Activated CD4-positive, alpha-beta T cell treated with anti-CD3 and anti-CD28 coated beads, Interleukin-2, Interleukin-4, amounts not matched to agents 100 ng/mL and 50 ng/mL, durations not matched to agents 16 hours and 8 hours (primary cell): ENCODE results near the gene ZCCHC3.
"Not testable (repeated sequence)": the region's sequence is repeated elsewhere in the genome, so short reads cannot be mapped to it uniquely, and the experiment has no call there.

Source experiments
- DNase-seq: peaks from one replicate; pipeline ENCODE4 v3.0.0-alpha.2; 2020; ENCODE audit warnings: low spot score

Gene ZCCHC3, protein sequence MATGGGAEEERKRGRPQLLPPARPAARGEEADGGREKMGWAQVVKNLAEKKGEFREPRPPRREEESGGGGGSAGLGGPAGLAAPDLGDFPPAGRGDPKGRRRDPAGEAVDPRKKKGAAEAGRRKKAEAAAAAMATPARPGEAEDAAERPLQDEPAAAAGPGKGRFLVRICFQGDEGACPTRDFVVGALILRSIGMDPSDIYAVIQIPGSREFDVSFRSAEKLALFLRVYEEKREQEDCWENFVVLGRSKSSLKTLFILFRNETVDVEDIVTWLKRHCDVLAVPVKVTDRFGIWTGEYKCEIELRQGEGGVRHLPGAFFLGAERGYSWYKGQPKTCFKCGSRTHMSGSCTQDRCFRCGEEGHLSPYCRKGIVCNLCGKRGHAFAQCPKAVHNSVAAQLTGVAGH

DNA sequence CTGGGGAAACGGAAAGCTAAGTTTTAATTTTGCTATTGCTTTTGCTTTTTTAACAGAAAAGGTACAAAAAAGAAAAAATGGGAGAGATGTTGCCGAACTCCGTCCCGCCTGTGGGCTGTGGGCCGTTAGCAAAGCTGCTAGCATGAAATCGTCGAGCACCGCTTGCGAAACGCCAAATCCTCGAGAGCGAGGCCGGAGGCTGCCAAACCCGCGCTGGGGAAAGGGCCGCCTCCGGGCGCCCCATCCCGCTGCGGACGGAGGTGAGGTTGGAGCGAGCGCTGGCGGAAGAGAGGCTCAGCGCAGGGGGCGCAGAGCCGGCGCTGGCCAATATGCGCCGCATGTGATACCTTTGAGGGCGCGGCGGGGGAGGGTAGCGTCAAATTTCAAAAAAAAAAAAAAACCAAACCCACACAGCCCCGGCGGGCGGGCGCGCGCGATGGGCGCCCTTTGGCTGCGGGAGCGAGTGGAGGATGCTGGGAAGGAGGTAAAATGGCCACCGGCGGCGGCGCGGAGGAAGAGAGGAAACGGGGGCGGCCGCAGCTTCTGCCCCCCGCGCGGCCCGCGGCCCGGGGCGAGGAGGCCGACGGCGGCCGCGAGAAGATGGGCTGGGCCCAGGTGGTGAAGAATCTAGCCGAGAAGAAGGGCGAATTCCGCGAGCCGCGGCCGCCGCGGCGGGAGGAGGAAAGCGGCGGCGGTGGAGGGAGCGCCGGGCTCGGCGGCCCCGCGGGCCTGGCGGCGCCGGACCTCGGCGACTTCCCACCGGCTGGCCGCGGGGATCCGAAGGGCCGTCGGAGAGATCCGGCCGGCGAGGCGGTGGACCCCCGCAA is at the start of gene ZCCHC3:
TSS of gene ZCCHC3 (plus strand) at position 473 of the 827 bp plus-strand sequence. CDS start at position 490, 17 bp downstream.
- DNase-seq, result peak; percentile 83

DNA sequence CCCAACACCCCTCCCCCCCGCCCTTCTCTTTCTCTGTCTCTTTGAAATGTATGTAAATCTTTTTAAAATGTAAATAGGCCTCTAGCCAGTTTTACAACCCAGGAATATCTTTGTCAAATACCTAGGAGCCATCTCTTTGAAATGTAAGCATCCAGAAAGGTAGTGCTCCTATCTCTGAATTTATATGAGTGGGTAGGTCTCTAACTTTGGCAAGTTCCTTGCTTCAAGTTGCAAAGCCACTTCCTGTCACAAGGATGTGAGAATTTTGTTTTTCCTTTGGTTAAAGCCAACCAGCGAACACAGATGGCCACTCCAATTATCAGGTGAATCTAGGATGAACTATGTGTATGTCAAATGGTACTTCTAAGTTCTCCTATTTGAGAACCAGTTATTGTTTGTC is 46.0 kb upstream of the ZCCHC3 start:
- DNase-seq, result no peak

DNA sequence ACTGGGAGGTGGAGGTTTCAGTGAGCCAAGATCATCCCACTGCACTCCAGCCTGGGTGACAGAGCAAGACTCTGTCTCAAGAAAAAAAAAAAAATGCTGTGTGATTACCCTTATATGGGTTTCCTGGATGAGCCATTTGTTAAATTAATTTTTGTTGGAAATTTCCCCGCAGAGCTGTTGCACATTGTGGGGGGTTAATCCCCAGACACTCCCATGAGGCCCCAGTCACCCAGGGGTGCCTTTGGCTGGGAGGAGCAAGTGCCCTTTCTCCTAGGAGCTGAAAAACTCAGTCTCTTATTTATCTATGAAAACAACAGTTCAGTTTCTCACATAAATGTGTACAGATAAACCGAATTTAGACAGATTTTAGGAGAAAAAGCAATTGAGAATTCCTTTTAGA is 44.6 kb upstream of the ZCCHC3 start:
- DNase-seq, result no peak

DNA sequence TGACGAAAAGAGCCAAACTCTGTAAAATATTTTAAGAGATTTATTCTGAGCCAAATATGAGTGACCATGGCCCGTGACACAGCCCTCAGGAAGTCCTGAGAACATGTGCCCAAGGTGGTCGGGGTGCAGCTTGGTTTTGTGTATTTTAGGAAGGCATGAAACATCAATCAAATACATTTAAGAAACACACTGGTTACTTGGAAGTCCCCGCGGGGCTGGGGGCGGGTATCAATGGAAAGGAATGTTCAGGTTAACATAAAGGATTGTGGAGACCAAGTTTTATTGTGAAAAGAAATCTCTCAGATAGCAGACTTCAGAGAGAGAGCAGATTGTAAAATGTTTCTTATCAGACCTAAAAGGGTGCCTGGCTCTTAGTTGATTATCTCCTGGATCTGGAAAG is 43.9 kb upstream of the ZCCHC3 start:
- not testable (repeated sequence) for DNase-seq

DNA sequence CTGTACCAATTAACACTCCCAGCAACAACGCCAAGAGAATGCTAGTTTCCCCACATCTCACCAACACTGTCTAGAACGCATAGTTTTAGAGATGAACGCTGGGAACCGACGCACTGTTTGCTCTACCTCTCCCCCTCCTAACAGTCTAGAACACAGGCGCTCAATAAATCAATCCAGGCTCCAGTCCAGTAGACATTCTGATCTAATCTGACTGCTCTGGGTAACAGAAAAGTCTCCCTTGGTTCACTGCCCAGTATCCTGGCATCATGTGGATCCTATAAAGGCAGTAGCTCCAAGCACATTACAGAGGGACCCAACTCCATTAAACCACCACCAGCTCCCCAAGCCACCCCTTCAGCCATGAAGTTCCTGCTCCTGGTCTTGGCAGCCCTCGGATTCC is 40.0 kb upstream of the ZCCHC3 start, which contains the start of gene DEFB132:
TSS of gene DEFB132 (plus strand) at position 306 of the 400 bp plus-strand sequence. CDS start at position 361, 55 bp downstream.
- no peak for DNase-seq

DNA sequence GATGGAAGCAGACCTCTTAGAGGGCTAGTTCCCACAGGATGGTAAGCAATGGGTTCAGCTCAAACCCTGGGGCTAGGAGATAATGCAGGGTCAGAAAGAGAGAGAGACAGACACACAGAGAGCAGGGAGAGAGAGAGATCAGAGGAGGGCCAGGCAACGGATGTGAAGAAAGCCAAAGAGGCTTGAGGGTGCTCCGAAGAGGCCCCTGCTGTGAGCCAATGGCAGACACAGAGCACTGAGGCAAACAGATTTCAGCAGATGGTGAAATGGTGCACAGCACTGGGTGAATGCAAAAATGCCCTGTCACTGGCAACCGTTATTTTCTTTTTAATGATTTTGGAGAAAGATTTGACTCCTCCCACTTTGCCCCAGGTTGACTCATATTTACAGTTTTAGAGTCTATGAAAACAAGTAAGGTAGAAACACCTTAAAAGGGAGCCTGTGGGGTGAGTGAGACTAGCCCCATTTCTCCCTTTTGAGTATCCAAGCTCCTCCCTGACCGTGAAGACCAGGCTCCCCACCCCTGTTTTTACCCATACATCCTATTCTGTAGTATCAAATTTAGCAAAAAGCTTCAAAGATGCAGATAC is 39.0 kb upstream of the ZCCHC3 start:
- peak; percentile 52 for DNase-seq

DNA sequence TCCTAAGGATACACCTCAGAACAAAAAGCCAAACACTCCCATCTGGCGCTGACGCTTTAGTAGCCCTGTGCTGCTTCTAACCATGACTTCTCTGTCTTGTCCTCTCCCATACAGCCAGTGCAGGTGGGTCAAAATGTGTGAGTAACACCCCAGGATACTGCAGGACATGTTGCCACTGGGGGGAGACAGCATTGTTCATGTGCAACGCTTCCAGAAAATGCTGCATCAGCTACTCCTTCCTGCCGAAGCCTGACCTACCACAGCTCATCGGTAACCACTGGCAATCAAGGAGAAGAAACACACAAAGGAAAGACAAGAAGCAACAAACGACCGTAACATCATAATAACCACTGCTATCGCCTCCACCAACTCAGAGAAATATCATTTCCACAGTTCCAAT is 38.4 kb upstream of the ZCCHC3 start:
- no peak for DNase-seq

DNA sequence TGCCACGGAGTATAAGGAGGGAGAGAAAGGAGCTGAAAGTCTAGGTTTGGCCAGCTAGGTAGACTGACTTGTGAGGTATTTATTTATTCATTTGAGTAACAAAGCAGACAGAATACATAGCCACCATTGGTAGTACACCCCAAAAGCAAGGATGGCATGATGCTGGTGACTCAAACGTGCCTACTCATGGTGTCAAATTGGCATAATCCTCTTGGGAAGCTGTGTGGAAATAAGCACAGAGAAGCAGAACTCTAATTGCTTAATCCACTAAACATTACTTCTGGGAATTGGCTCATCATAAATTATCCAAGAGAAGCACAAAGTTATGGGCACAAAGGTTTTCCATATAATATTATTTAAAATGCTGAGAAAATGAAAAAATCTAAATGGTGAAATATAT is 37.4 kb upstream of the ZCCHC3 start:
- DNase-seq, result no peak

DNA sequence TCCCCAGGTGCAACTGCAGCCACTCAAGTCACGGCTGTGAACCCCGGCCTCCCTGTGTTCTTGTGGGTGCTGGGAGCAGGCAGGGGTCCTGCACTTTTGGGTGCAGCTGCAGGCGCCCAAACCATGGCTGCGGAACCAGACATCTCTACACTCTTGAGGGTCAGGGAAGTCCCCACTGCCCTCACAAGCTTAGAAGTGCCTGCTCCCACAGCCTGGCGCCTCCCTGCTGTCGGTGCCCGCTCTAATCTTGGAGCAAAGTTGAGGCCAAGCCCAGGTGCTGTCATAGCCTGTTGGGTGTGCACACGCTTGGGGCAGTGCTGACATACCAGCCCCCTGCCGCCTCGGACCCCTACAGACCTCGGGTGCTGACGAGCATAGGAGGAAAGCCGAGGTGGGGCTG is 33.7 kb upstream of the ZCCHC3 start:
- DNase-seq, result no peak

DNA sequence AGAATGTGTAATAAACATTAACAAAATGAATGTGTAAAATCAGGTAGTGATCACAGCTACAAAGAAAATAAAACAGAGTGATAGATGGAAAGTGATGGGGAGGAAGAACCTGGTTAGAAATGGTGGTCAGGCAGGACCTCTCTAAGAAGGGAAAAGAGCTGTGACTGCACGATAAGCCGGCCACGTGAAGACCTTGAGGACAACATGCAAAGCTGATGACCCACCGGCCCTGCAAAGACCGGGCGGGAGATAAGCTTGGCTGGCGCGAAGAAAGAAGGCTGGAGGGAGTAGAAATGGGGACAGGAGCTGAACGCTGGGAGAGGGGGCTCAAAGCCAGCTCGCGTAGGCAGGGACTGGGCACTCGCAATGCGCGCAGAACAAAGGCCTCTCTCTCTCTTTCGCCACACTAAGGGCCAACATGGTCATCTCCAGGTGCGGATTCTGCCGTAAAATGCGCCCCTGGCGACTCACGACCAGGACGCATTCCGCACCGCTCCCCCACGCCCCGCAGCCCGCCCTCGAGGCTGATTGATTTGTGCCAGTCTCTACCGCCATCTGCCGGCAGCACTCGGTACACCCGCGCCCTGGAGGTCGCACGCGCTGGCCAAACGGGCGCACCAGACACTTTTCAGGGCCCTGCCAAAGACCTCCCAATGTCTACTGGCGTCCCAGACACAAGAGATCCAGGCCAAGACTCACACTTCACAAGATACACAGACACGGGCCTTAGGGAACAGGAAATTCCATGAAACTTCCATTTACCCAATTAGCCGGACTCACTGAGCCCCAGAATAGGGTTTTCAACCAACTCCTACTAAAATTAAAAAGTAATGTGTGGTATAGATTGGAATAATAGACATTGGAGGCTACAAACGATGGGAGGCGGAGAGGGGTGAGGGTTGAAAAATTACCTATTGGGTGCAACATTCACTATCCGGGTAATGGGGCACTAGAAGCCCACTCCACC is 30.5 kb upstream of the ZCCHC3 start:
- peak; percentile 92 for DNase-seq

DNA sequence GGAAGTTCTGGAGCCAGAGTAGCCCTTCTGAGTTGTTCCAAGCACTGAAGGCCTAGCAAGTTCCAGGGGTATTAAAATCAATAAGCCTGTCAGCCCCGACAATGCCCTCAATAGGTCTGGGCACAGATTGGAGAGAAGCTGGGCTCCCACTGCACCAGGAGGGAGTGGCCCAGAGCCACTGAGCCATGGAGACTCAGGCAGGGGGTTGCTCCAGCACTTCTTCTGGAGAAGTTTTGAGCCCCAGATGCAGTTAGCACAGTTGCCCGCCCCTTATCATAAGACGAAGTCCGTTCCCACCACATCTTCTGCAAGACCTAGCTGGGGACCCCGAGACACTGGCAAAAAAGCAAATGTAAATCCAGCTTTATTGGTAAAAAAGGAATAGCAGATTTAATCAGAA is 26.9 kb upstream of the ZCCHC3 start:
- no peak for DNase-seq

DNA sequence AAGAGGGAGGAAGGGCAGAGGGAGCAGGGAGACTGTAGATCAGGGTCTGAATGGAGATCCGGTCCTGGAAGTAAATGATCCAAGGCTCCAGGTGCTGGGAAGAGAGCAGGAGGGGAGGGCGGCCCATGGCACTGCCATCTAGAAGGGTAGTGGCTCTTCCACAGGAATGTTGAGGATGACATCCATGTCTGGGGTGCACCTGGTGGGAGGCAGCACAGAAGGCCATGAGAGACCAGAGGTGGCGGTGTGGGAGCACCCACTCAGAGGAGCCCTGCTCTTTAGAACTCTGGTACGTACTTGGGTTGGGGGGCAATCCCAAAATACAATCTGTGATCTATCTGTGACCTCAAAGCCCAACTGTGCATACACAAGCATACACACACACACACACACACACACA is 26.3 kb upstream of the ZCCHC3 start:
- no peak for DNase-seq

DNA sequence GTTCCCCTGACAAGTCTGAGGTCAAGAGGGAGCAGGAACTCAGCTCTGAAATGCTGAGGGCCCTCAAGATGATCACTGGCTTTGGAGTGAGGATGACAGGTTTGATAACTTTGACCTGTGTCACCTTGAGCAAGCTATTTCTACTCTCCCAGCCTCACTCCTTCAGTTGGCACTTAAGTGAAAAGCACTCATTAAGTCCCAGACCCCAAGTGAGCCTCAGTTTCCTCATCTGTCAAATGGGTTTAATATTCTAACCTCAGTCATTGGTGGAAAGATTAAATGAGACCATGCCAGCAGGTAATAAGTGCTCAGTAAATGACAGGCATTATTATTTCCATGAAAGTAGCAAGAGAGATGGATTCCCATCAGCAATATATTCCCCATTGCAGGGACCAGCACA is 25.8 kb upstream of the ZCCHC3 start:
- DNase-seq, result no peak

DNA sequence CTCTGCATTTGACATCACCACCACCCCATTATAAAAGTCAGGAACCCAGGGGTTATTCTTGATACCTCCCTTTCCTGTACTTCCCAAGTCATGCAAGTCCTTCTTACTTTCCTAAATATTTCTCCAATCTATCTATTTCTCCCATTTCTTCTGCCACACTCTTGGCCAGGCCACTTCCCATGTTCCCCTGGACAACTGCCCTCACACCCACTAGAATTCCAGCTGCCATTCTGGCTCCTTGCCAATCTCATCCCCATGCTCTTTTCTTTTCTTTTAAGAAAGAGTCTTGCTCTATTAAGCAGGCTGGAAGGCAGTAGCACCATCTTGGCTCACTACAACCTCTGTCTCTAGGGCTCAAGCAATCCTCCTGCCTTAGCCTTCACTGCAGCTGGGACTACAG is 24.7 kb upstream of the ZCCHC3 start:
- DNase-seq, result no peak

DNA sequence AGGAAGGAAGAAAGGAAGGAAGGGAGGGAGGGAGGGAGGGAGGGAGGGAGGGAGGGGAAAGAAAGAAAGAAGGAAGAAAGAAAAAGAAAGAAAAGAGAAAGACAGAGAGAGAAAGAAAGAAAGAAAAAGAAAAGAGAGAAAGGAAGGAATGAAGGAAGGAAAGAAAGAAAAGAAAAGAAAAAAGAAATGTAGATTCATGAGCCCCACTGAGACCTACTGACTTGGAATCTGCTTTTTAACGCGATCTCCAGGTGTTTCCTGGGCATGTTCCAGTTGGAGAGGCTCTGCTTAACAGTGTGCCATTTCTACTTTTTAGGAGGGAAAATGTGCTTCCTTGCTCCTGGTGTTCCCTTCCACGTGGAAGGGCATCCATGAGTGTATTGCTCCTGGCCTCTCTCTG is 23.5 kb upstream of the ZCCHC3 start:
- DNase-seq, result no peak

DNA sequence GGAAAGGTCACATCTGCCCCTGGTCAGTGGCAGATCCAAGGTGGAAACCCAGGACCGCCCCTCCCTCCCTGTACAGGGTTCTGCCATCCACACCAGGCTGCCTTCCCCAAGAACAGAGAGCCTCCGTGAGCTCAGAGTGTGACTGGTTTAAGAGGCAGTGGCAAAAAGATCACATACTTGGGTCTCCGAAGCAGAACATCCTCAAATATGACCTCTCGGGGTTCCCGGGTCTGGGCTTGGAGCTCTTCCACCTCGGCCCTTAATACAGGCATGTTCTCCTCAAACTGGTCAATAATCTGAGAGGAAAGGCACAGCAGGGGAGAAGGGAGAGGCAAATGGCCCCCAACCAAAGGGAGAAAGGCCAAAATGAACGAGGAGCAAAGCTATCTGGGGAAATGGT is 21.6 kb upstream of the ZCCHC3 start:
- DNase-seq, result no peak

DNA sequence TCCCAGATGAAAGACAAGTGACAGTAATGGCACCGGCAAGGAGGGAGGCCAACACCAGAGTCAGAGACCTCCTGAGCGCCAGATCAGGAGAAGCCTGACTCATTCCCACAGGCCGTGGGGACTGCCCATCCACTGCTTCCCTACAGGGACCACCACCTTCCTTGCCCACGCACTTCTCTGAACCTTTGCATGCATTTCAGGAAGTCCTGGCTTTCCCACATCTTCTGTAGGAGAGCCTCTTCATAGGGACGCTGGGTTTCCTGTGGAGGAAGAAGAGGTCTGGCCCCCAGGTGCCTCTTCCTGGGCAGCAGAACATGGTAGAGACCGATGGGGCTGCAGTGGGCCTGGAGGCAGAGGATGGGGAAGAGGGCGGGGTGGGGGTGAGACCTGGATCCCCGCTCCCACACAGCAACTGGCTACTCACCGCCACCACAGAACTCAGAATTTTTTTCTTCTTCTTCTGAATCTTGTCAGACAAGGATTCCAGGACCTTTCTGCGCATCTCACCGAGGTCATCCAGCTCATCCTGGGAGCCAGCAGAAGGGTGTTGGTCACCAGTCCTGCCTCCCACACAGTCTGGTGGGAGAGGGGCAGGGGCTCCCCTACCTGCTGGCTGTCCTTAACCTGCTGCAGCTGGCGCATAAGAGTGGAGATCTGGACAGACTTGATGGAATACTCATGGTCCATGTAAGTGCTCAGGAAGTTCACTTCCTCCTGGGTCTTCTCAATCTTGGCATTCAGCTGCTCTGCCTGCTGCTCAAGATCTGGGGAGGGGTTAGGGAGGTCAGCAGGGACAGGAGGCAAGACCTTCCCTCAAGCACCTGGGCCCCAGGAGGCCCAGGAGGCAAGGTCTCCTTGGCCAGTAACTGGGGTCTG is 20.5 kb upstream of the ZCCHC3 start:
- DNase-seq, result no peak

DNA sequence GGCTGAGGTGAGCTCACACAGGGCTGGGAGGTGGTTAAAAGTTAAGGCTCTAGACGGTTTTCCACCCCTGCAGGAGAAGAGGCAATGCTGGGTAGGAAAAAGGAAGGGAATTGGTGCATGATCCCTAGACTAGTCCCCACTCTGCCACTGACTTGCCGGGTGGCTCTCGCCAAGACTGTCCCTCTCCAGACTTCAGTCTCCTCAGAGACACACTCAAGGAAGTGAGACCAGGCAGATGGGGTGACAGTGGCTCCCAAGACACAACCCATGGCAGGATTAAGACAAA is 19.9 kb upstream of the ZCCHC3 start:
- no peak for DNase-seq

DNA sequence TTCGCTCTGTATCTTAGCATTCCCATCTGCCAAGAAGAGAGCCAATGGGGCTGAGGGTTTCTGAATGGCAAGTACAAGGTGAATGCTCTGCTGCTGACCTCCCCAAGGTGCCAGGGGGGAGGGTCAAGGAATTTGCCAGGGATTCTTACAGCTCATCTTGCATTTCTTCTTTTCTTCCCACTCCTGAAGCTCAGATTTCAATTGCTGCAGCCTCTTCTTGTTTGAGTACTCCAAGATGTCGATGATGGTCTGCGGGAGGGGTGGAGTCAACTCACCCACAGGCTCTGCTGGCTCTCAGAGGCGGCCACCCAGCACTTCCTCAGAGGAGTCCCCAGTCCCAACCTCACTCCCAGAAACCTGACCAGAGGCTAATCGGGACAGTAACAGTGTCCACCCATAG is 19.2 kb upstream of the ZCCHC3 start:
- no peak for DNase-seq

DNA sequence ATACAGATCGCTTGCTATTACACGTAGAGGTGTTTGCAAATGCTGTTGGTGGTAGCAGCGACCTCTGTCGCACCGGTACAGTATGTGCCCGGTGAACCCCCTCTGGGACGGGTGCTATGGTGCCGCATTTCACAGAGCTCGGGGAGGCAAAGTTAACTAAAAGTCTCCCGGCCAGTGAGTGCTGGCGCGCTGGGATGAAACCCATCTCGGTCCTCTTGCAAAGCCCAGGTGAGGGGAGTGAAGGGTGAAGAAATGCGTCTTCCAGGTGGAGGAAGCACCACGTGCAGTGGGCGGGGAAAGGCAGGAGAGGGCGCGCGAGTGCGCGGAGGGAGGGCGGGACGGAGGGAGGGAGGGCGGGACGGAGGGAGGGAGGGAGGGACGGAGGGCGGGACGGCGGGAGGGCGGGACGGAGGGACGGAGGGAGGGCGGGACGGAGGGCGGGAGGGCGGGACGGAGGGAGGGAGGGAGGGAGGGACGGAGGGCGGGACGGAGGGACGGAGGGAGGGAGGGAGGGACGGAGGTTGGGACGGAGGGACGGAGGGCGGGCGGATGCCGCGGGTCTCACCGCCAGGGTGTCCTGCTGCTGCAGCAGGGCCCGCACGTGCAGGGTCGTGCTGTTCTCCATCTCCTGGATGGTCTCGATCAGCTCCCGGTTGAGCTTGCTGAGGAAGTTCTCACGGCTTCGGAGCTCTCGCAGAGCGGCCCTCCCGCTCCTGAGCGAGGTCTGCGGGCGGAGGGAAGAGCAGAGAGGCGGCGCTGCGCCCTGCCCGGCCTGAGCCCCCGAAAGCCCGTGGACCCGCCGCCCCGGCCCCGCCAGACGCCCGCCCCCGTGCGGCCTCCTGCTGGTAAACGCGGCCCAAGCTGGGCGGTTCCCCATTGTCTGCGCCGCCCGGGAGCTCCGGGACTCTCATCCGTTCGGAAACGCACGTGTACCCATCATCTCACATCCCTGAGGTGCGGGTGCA is 18.5 kb upstream of the ZCCHC3 start:
- no peak for DNase-seq
